Trophoblast cell (in vitro differentiated cells and primary cell): ENCODE measurements around the gene CHD8.
A peak's percentile ranks its signal among the peaks of the same experiment; 100 is the strongest.

Experiments
- DNase-seq, 2 donors: peaks; one replicate each; pipeline ENCODE4 v3.0.0-alpha.2; 2016
- H2AFZ ChIP-seq: 2 replicates; pipeline ENCODE4 v1.6.1; 2013; ENCODE audit warnings: low read length, moderate library complexity, mild to moderate bottlenecking; ENCODE audit not compliant: insufficient read depth, poor library complexity
- H2AK5ac ChIP-seq: 2 replicates; pipeline ENCODE4 v1.6.1; 2013; ENCODE audit warnings: mild to moderate bottlenecking, low read length
- H2BK120ac ChIP-seq: 2 replicates; pipeline ENCODE4 v1.6.1; 2013; ENCODE audit warnings: low read length, mild to moderate bottlenecking, moderate library complexity; ENCODE audit not compliant: insufficient read depth, poor library complexity
- H2BK12ac ChIP-seq: 2 replicates; pipeline ENCODE4 v1.6.1; 2013; ENCODE audit warnings: mild to moderate bottlenecking, low read length, moderate library complexity
- H2BK5ac ChIP-seq: 2 replicates; pipeline ENCODE4 v1.6.1; 2013; ENCODE audit warnings: low read length, low read depth, moderate library complexity, mild to moderate bottlenecking; ENCODE audit not compliant: poor library complexity
- H3K14ac ChIP-seq: 2 replicates; pipeline ENCODE4 v1.6.1; 2013; ENCODE audit warnings: mild to moderate bottlenecking, low read length
- H3K18ac ChIP-seq: 2 replicates; pipeline ENCODE4 v1.6.1; 2013; ENCODE audit warnings: mild to moderate bottlenecking, low read length
- H3K23ac ChIP-seq: 2 replicates; pipeline ENCODE4 v1.6.1; 2013; ENCODE audit warnings: low read length
- H3K27ac ChIP-seq: 2 replicates; pipeline ENCODE4 v1.5.1; 2013; ENCODE audit warnings: low read depth, mild to moderate bottlenecking, inconsistent platforms, low read length, moderate library complexity
- H3K27me3 ChIP-seq: 2 replicates; pipeline ENCODE4 v1.6.1; 2013; ENCODE audit warnings: inconsistent platforms, mild to moderate bottlenecking, low read length, moderate library complexity; ENCODE audit not compliant: insufficient read depth
- H3K36me3 ChIP-seq, 2 experiments: 1 replicate in 1 of 2; 2 replicates in 1 of 2; pipeline ENCODE4 v1.6.1; 2013; ENCODE audit warnings: low read length in 2 of 2, mild to moderate bottlenecking in 2 of 2, moderate library complexity in 1 of 2; ENCODE audit not compliant: insufficient read depth in 2 of 2, control insufficient read depth in 1 of 2
- H3K4ac ChIP-seq: 2 replicates; pipeline ENCODE4 v1.6.1; 2013; ENCODE audit warnings: low read depth, mild to moderate bottlenecking, low read length, moderate library complexity
- H3K4me1 ChIP-seq, 2 experiments: 1 replicate in 1 of 2; 2 replicates in 1 of 2; pipeline ENCODE4 v1.6.1; 2013; ENCODE audit warnings: low read length in 2 of 2, mild to moderate bottlenecking in 2 of 2, moderate library complexity in 1 of 2; ENCODE audit not compliant: insufficient read depth in 2 of 2, control insufficient read depth in 1 of 2
- H3K4me2 ChIP-seq: 2 replicates; pipeline ENCODE4 v1.6.1; 2013; ENCODE audit warnings: inconsistent platforms, mild to moderate bottlenecking, low read length, moderate library complexity
- H3K4me3 ChIP-seq: 2 replicates; pipeline ENCODE4 v1.5.1; 2013; ENCODE audit warnings: mild to moderate bottlenecking, low read depth, low read length, inconsistent platforms
- H3K79me1 ChIP-seq: one replicate; pipeline ENCODE4 v1.6.1; 2013; ENCODE audit warnings: low read length
- H3K79me2 ChIP-seq: 2 replicates; pipeline ENCODE4 v1.6.1; 2013; ENCODE audit warnings: low read length, mild to moderate bottlenecking; ENCODE audit not compliant: control insufficient read depth, insufficient read depth, poor library complexity
- H3K9ac ChIP-seq: 2 replicates; pipeline ENCODE4 v1.6.1; 2013; ENCODE audit warnings: mild to moderate bottlenecking, low read length
- H3K9me3 ChIP-seq: 2 replicates; pipeline ENCODE4 v1.6.1; 2013; ENCODE audit warnings: low read depth, mild to moderate bottlenecking, control low read depth, inconsistent platforms, low read length; ENCODE audit not compliant: insufficient read depth
- H4K12ac ChIP-seq: 2 replicates; pipeline ENCODE4 v1.6.1; 2013; ENCODE audit warnings: low read depth, mild to moderate bottlenecking, low read length, moderate library complexity
- H4K8ac ChIP-seq: 2 replicates; pipeline ENCODE4 v1.6.1; 2013; ENCODE audit warnings: low read depth, mild to moderate bottlenecking, low read length, moderate library complexity
- H4K91ac ChIP-seq: one replicate; pipeline ENCODE4 v1.6.1; 2013; ENCODE audit warnings: low read depth, mild to moderate bottlenecking, low read length, moderate library complexity
- WGBS: extraction: QIAGEN DNeasy Blood & Tissue Kit; methylation state at CpG from one replicate; pipeline ENCODE4 v1.1.7; 2013; ENCODE audit warnings: missing lambda C conversion rate; ENCODE audit not compliant: insufficient read length, insufficient coverage; ENCODE audit errors: extremely low coverage; 5-methylcytosine and 5-hydroxymethylcytosine counted together

Gene CHD8

GRCh38 chr14:21384494-21384851 lies 71.5 kb downstream of the CHD8 start:
- WGBS = no CpG with 5 or more reads among the region's 12 CpGs
- H3K27me3 ChIP-seq = no peaks in the 10 kb centered on the region

GRCh38 chr14:21383848-21384493 lies 72.0 kb downstream of the CHD8 start, which contains the start of gene SUPT16H:
Gene SUPT16H (minus strand): TSS chr14:21384019. CDS start chr14:21383927, 92 bp downstream.
- Histone ChIP-seq H4K91ac (peak within 1 kb of the TSS; percentile 78), H3K23ac (no peak within 1 kb of the TSS), H4K12ac (peak within 1 kb of the TSS; percentile 93), H2AK5ac (peak within 1 kb of the TSS; percentile 31), H3K79me1 (peaks cover 9% of the 10 kb centered on the region), H3K36me3 (peaks cover 17 to 22% of the 10 kb centered on the region in 2 experiments), H4K8ac (peak within 1 kb of the TSS; percentile 96), H2AFZ (peak within 1 kb of the TSS; percentile 94), H3K27ac (peak within 1 kb of the TSS; percentile 92), H3K4me2 (peak within 1 kb of the TSS; percentile 95), H3K9ac (peak within 1 kb of the TSS; percentile 89), H2BK12ac (no peak within 1 kb of the TSS), H3K9me3 (no peaks in the 10 kb centered on the region), H3K14ac (peak within 1 kb of the TSS; percentile 78), H3K4ac (peak within 1 kb of the TSS; percentile 93), H3K18ac (peak within 1 kb of the TSS; percentile 82), H2BK120ac (peak within 1 kb of the TSS; percentile 87), H3K79me2 (peaks cover 15% of the 10 kb centered on the region), H2BK5ac (peak within 1 kb of the TSS; percentile 87), H3K27me3 (no peaks in the 10 kb centered on the region), H3K4me1 (no peaks in the 10 kb centered on the region), H3K4me3 (peak within 1 kb of the TSS; percentile 93)
- DNase-seq = peak; percentile 96 to 98
- WGBS = no CpG with 5 or more reads among the region's 54 CpGs

More at GRCh38 chr14:21384494-21384851, 71.5 kb downstream of the CHD8 start:
- peak overlapping the region; percentile 95 for H3K4me2 ChIP-seq
- H3K79me2 ChIP-seq = peaks cover 12% of the 10 kb centered on the region
- H2BK5ac ChIP-seq = no peak overlapping the region
- H2AK5ac ChIP-seq = no peak overlapping the region
- no peak overlapping the region for H4K12ac ChIP-seq
- peak overlapping the region; percentile 51 for H4K91ac ChIP-seq
- H3K79me1 ChIP-seq = peaks cover 9% of the 10 kb centered on the region
- H3K27ac ChIP-seq = peak overlapping the region; percentile 92
- peak overlapping the region; percentile 93 for H3K4me3 ChIP-seq
- H3K23ac ChIP-seq = no peak overlapping the region
- H3K9ac ChIP-seq = peak overlapping the region; percentile 78
- H3K9me3 ChIP-seq = no peaks in the 10 kb centered on the region
- DNase-seq = no peak
- no peak overlapping the region for H3K18ac ChIP-seq
- H3K14ac ChIP-seq = peak overlapping the region; percentile 9
- H3K4me1 ChIP-seq = no peaks in the 10 kb centered on the region
- no peak overlapping the region for H2BK12ac ChIP-seq
- H3K4ac ChIP-seq = no peak overlapping the region
- H2BK120ac ChIP-seq = no peak overlapping the region
- peak overlapping the region; percentile 96 for H4K8ac ChIP-seq
- peaks cover 22 to 25% of the 10 kb centered on the region in 2 experiments for H3K36me3 ChIP-seq
- H2AFZ ChIP-seq = peak overlapping the region; percentile 79

- no peaks in the 10 kb centered on the region for H3K9me3 ChIP-seq
- H3K36me3 ChIP-seq = peaks cover 11 to 17% of the 10 kb centered on the region in 2 experiments
- H3K79me1 ChIP-seq = peaks cover 9% of the 10 kb centered on the region
- peak overlapping the region; percentile 26 for H2BK120ac ChIP-seq
- H3K27ac ChIP-seq = peak overlapping the region; percentile 92
- peak overlapping the region; percentile 93 for H3K4me3 ChIP-seq
- peak overlapping the region; percentile 31 for H2AK5ac ChIP-seq
- peak overlapping the region; percentile 93 for H3K4ac ChIP-seq
- no CpG with 5 or more reads among the region's 39 CpGs for WGBS
- no peaks in the 10 kb centered on the region for H3K4me1 ChIP-seq
- H3K27me3 ChIP-seq = no peaks in the 10 kb centered on the region
- peak overlapping the region; percentile 65 for H3K9ac ChIP-seq
- peak overlapping the region; percentile 93 for H4K12ac ChIP-seq
- H3K79me2 ChIP-seq = peaks cover 15% of the 10 kb centered on the region
- peak; percentile 17 to 55 for DNase-seq
- peak overlapping the region; percentile 52 for H3K14ac ChIP-seq
- H4K8ac ChIP-seq = peak overlapping the region; percentile 96
- H2AFZ ChIP-seq = peak overlapping the region; percentile 94
- H2BK12ac ChIP-seq = no peak overlapping the region
- H3K4me2 ChIP-seq = peak overlapping the region; percentile 95
- peak overlapping the region; percentile 69 for H4K91ac ChIP-seq
- no peak overlapping the region for H3K23ac ChIP-seq
- peak overlapping the region; percentile 87 for H2BK5ac ChIP-seq
- H3K18ac ChIP-seq = peak overlapping the region; percentile 55
Measured at GRCh38 chr14:21382886-21383847, 72.8 kb downstream of the CHD8 start.

- no peak overlapping the region for H3K9ac ChIP-seq
- H2BK12ac ChIP-seq = no peak overlapping the region
- DNase-seq = no peak
- no peak overlapping the region for H3K4ac ChIP-seq
- H3K27ac ChIP-seq = no peak overlapping the region
- H3K9me3 ChIP-seq = no peaks in the 10 kb centered on the region
- no peak overlapping the region for H3K23ac ChIP-seq
- no peak overlapping the region for H2BK5ac ChIP-seq
- peaks cover 12% of the 10 kb centered on the region in 2 experiments for H3K36me3 ChIP-seq
- no peak overlapping the region for H4K91ac ChIP-seq
- H3K4me3 ChIP-seq = no peak overlapping the region
- H3K14ac ChIP-seq = no peak overlapping the region
- H3K79me2 ChIP-seq = peaks cover 15% of the 10 kb centered on the region
- H3K18ac ChIP-seq = no peak overlapping the region
- H3K4me1 ChIP-seq = no peaks in the 10 kb centered on the region
- no peak overlapping the region for H2BK120ac ChIP-seq
- no peaks in the 10 kb centered on the region for H3K27me3 ChIP-seq
- no peak overlapping the region for H4K12ac ChIP-seq
- no peak overlapping the region for H4K8ac ChIP-seq
- no peak overlapping the region for H2AK5ac ChIP-seq
- H3K79me1 ChIP-seq = peaks cover 9% of the 10 kb centered on the region
- no peak overlapping the region for H2AFZ ChIP-seq
- no peak overlapping the region for H3K4me2 ChIP-seq
Measured at GRCh38 chr14:21382095-21382494, 73.8 kb downstream of the CHD8 start.
